ENCODE data around the gene STX2.

STX2 gene

DNA sequence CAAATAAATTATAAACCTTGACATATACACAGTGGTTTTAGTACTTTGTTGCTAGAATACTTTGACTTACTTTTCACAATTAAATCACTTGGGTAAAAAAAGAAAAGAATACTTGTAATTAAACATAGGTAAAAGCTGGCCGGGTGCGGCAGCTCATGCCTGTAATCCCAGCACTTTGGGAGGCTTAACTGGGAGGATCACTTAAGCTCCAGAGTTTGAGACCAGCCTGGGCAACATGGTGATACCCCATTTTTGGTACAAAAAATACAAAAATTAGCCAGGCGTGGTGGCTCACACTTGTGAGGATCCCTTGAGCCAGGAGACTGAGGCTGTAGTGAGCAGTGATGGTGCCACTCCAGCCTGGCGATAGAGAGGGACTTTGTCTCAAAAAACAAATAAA, 7.8 kb downstream of the STX2 start:
- POLR2A ChIA-PET = no interaction called here
- WGBS (ENCODE audit: insufficient coverage) = 100% methylated on average over 4 of the region's 4 CpGs
- H3K27me3 ChIP-seq (replicated peaks in 2 of 5; ENCODE audit: control insufficient read depth in 4 of 5, insufficient read depth in 5 of 5, low read length in 4 of 5) = no peaks in the 10 kb centered on the region
- H3K4me1 ChIP-seq (ENCODE audit: control extremely low read depth in 1 of 4, control insufficient read depth in 4 of 4, insufficient read depth in 4 of 4, low read length in 3 of 4) = peaks cover 0 to 22% (median 9%) of the 10 kb centered on the region in 4 experiments
- no peak overlapping the region for H3K4me3 ChIP-seq (ENCODE audit: control insufficient read depth in 1 of 7, extremely low read depth in 1 of 7, insufficient read depth in 4 of 7, low read depth in 2 of 7, low read length in 6 of 7)
- CTCF ChIA-PET = interaction anchor here (2.1 kb wide), 1 partner anchor 10 kb away, joined by 5 read pairs; no protein-coding TSS in a partner anchor
- no peak for DNase-seq
- H3K9me3 ChIP-seq (ENCODE audit: control extremely low read depth in 1 of 5, control insufficient read depth in 4 of 5, insufficient read depth in 2 of 5, low read depth in 1 of 5, low read length in 4 of 5) = no peaks in the 10 kb centered on the region
- H3K36me3 ChIP-seq (ENCODE audit: control insufficient read depth in 4 of 4, insufficient read depth in 4 of 4, low read length in 3 of 4) = peaks cover 0 to 4% (median 0%) of the 10 kb centered on the region in 4 experiments
- H3K27ac ChIP-seq (ENCODE audit: insufficient read depth in 1 of 2, low read depth in 1 of 2, low read length in 2 of 2, poor library complexity in 1 of 2, severe bottlenecking in 2 of 2) = no peak overlapping the region

DNA sequence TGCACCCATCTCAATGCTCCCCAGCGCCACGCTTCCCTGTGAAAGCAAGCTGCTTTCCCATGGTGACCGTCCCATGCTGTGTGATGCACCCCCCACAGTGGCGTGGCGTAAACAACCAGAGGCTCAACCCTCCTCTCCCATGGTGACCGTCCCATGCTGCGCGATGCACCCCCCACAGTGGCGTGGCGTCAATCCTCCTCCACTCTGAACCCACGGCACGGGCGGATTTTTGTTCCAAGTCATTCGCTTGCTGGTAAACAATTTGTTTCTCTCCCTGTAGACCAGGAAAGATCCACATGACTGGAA, 8.9 kb downstream of the STX2 start:
- no peaks in the 10 kb centered on the region for H3K9me3 ChIP-seq (ENCODE audit: control extremely low read depth in 1 of 5, control insufficient read depth in 4 of 5, insufficient read depth in 2 of 5, low read depth in 1 of 5, low read length in 4 of 5)
- peaks cover 0 to 4% (median 0%) of the 10 kb centered on the region in 4 experiments for H3K36me3 ChIP-seq (ENCODE audit: control insufficient read depth in 4 of 4, insufficient read depth in 4 of 4, low read length in 3 of 4)
- H3K27ac ChIP-seq (ENCODE audit: insufficient read depth in 1 of 2, low read depth in 1 of 2, low read length in 2 of 2, poor library complexity in 1 of 2, severe bottlenecking in 2 of 2) = no peak overlapping the region
- ChIA-PET POLR2A (no interaction called here), CTCF (interaction anchor here (1.6 to 2.1 kb wide), 2 partner anchors 9 to 430 kb away, joined by 5 read pairs; no protein-coding TSS in a partner anchor)
- 93% methylated on average over 14 of the region's 14 CpGs for WGBS (ENCODE audit: insufficient coverage)
- DNase-seq = no peak
- peaks cover 0 to 16% (median 8%) of the 10 kb centered on the region in 4 experiments for H3K4me1 ChIP-seq (ENCODE audit: control extremely low read depth in 1 of 4, control insufficient read depth in 4 of 4, insufficient read depth in 4 of 4, low read length in 3 of 4)
- no peak overlapping the region for H3K4me3 ChIP-seq (ENCODE audit: control insufficient read depth in 1 of 7, extremely low read depth in 1 of 7, insufficient read depth in 4 of 7, low read depth in 2 of 7, low read length in 6 of 7)
- no peaks in the 10 kb centered on the region for H3K27me3 ChIP-seq (replicated peaks in 2 of 5; ENCODE audit: control insufficient read depth in 4 of 5, insufficient read depth in 5 of 5, low read length in 4 of 5)

DNA sequence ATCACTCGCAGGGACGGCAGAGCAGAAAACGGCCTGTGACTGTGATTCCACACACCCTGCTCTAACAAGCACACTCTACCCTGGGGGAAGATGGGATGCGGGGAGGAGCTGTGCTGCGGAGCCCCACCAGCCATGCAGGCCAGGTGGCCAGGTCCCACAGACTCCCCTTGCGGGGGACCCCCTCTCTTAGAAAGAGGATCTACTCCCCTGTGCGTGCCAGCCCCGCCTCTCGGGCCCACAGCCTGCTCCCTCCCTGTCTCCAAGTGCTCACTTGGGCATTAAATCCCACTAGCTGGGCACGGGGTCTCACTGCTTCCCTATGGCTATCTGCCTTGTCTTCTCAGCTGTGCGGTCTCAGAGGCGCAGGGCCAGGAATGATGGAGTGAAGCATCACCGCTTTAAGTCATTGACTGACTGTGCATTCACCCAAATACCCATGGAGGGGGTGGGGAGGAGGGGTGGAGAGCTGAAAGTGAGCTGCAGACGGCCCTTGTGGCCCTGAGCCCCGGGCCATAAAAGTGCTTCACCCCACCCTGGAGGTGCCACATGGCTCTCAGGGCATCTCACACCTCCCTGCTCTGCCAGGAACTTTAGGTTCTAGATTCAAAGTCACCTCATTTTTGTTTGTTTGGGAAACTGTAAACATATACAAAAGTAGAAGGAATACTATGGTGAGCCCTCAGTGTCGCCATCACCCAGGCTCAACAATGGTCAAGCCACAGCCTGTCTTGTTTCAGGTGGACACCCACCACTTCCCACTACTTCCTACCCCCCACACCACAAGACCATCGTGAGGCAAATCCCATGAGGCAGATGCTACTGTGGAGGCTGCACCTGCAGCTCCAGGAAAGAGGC, 9.4 kb downstream of the STX2 start:
- CTCF ChIA-PET = interaction anchor here (0.8 to 2.1 kb wide), 4 partner anchors 9 to 429 kb away, joined by 3 to 5 read pairs (median 4); no protein-coding TSS in a partner anchor
- WGBS (ENCODE audit: insufficient coverage) = 94% methylated on average over 9 of the region's 17 CpGs
- Histone ChIP-seq H3K9me3 (ENCODE audit: control extremely low read depth in 1 of 5, control insufficient read depth in 4 of 5, insufficient read depth in 2 of 5, low read depth in 1 of 5, low read length in 4 of 5) (no peaks in the 10 kb centered on the region), H3K4me1 (ENCODE audit: control extremely low read depth in 1 of 4, control insufficient read depth in 4 of 4, insufficient read depth in 4 of 4, low read length in 3 of 4) (peaks cover 0 to 10% (median 4%) of the 10 kb centered on the region in 4 experiments), H3K36me3 (ENCODE audit: control insufficient read depth in 4 of 4, insufficient read depth in 4 of 4, low read length in 3 of 4) (peaks cover 0 to 4% (median 0%) of the 10 kb centered on the region in 4 experiments), H3K27ac (ENCODE audit: insufficient read depth in 1 of 2, low read depth in 1 of 2, low read length in 2 of 2, poor library complexity in 1 of 2, severe bottlenecking in 2 of 2) (no peak overlapping the region), H3K27me3 (replicated peaks in 2 of 5; ENCODE audit: control insufficient read depth in 4 of 5, insufficient read depth in 5 of 5, low read length in 4 of 5) (no peaks in the 10 kb centered on the region), H3K4me3 (ENCODE audit: control insufficient read depth in 1 of 7, extremely low read depth in 1 of 7, insufficient read depth in 4 of 7, low read depth in 2 of 7, low read length in 6 of 7) (no peak overlapping the region)
- no peak for DNase-seq
- POLR2A ChIA-PET = no interaction called here

DNA sequence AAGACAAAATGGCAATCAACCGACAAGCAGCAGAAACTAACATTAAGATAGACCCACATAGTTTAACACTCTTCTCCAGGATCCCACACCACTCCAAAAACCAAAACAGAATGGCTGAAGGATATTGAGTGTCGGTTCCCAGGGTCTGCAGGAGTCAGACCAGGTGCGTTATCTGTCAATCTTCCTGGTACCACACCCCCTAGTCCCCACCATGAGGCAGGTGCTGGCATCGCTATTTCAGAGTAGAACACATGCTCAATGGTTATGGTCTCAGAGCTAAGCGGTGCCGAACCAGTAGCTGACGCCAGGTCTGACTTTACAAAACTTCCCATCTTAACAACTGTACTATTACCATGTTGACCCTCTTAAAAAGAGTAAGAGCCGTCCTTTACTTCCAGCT, 10.2 kb downstream of the STX2 start:
- no peaks in the 10 kb centered on the region for H3K9me3 ChIP-seq (ENCODE audit: control extremely low read depth in 1 of 5, control insufficient read depth in 4 of 5, insufficient read depth in 2 of 5, low read depth in 1 of 5, low read length in 4 of 5)
- peaks cover 0 to 10% (median 2%) of the 10 kb centered on the region in 4 experiments for H3K4me1 ChIP-seq (ENCODE audit: control extremely low read depth in 1 of 4, control insufficient read depth in 4 of 4, insufficient read depth in 4 of 4, low read length in 3 of 4)
- DNase-seq = no peak
- no peaks in the 10 kb centered on the region for H3K27me3 ChIP-seq (replicated peaks in 2 of 5; ENCODE audit: control insufficient read depth in 4 of 5, insufficient read depth in 5 of 5, low read length in 4 of 5)
- CTCF ChIA-PET = interaction anchor here (0.8 to 1.6 kb wide), 4 partner anchors 9 to 428 kb away, joined by 3 to 7 read pairs (median 4); no protein-coding TSS in a partner anchor
- H3K27ac ChIP-seq (ENCODE audit: insufficient read depth in 1 of 2, low read depth in 1 of 2, low read length in 2 of 2, poor library complexity in 1 of 2, severe bottlenecking in 2 of 2) = no peak overlapping the region
- 94% methylated on average over 7 of the region's 8 CpGs for WGBS (ENCODE audit: insufficient coverage)
- no peak overlapping the region for H3K4me3 ChIP-seq (ENCODE audit: control insufficient read depth in 1 of 7, extremely low read depth in 1 of 7, insufficient read depth in 4 of 7, low read depth in 2 of 7, low read length in 6 of 7)
- POLR2A ChIA-PET = no interaction called here
- H3K36me3 ChIP-seq (ENCODE audit: control insufficient read depth in 4 of 4, insufficient read depth in 4 of 4, low read length in 3 of 4) = peaks cover 0 to 4% (median 0%) of the 10 kb centered on the region in 4 experiments

DNA sequence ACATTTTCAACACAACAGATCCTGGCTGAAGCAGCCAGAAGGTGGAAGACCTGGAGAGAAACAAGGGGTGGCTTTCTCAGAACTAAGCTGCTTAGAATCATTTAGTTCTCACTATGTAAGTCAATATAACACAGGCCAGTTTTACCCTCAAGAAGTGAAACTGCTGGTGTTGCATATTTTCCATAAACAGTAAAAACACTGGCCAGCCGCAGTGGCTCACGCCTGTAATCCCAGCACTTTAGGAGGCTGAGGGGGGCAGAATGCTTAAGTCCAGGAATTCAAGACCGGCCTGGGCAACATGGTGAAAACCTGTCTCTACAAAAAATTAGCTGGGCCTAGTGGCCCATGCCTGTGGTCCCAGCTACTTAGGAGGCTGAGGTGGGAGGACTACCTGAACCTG, 11.6 kb downstream of the STX2 start:
- Histone ChIP-seq H3K27me3 (replicated peaks in 2 of 5; ENCODE audit: control insufficient read depth in 4 of 5, insufficient read depth in 5 of 5, low read length in 4 of 5) (no peaks in the 10 kb centered on the region), H3K27ac (ENCODE audit: insufficient read depth in 1 of 2, low read depth in 1 of 2, low read length in 2 of 2, poor library complexity in 1 of 2, severe bottlenecking in 2 of 2) (no peak overlapping the region), H3K9me3 (ENCODE audit: control extremely low read depth in 1 of 5, control insufficient read depth in 4 of 5, insufficient read depth in 2 of 5, low read depth in 1 of 5, low read length in 4 of 5) (no peaks in the 10 kb centered on the region), H3K4me3 (ENCODE audit: control insufficient read depth in 1 of 7, extremely low read depth in 1 of 7, insufficient read depth in 4 of 7, low read depth in 2 of 7, low read length in 6 of 7) (no peak overlapping the region), H3K36me3 (ENCODE audit: control insufficient read depth in 4 of 4, insufficient read depth in 4 of 4, low read length in 3 of 4) (peaks cover 0 to 4% (median 3%) of the 10 kb centered on the region in 4 experiments), H3K4me1 (ENCODE audit: control extremely low read depth in 1 of 4, control insufficient read depth in 4 of 4, insufficient read depth in 4 of 4, low read length in 3 of 4) (no peaks in the 10 kb centered on the region)
- ChIA-PET CTCF (interaction anchor here (0.9 to 1.3 kb wide), 3 partner anchors 8 to 781 kb away, joined by 3 to 7 read pairs (median 3); no protein-coding TSS in a partner anchor), POLR2A (no interaction called here)
- 100% methylated on average over 3 of the region's 3 CpGs for WGBS (ENCODE audit: insufficient coverage)
- no peak for DNase-seq

DNA sequence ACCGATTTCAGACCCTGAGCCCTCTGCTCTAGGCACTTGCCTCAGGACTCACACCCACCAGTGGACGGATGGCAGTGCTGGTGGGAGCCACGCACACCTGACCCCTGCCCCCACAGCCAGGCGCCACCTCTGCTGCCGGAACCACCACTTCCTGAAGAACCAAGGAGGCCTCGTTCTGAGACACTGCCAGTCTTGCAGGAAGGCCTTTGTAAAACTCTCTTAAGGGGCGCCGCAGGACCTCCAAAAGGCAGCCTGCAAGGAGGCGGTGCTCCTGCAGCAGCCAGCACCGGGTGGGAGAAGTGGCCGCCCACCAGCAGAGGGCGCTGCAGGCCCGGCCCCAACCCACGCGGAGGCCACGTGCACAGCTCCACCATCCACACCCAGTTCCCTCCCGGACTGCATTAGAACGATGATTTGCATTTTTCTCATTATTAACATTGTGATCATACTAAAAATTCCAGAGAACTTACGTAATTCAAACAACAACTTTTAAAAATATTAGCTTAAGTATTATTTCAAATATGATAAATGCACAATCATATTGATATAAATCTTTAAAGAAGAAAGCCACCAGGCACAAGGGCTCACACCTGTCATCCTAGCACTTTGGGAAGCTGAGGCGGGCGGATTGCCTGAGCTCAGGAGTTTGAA, 12.8 kb downstream of the STX2 start:
- POLR2A ChIA-PET = no interaction called here
- no peaks in the 10 kb centered on the region for H3K27me3 ChIP-seq (replicated peaks in 2 of 5; ENCODE audit: control insufficient read depth in 4 of 5, insufficient read depth in 5 of 5, low read length in 4 of 5)
- 77% methylated on average over 17 of the region's 21 CpGs for WGBS (ENCODE audit: insufficient coverage)
- no peak overlapping the region for H3K4me3 ChIP-seq (ENCODE audit: control insufficient read depth in 1 of 7, extremely low read depth in 1 of 7, insufficient read depth in 4 of 7, low read depth in 2 of 7, low read length in 6 of 7)
- H3K27ac ChIP-seq (ENCODE audit: insufficient read depth in 1 of 2, low read depth in 1 of 2, low read length in 2 of 2, poor library complexity in 1 of 2, severe bottlenecking in 2 of 2) = no peak overlapping the region
- CTCF ChIA-PET = interaction anchor here (1.0 to 1.4 kb wide), 4 partner anchors 11 to 70 kb away, joined by 3 to 4 read pairs (median 4); no protein-coding TSS in a partner anchor
- no peaks in the 10 kb centered on the region for H3K4me1 ChIP-seq (ENCODE audit: control extremely low read depth in 1 of 4, control insufficient read depth in 4 of 4, insufficient read depth in 4 of 4, low read length in 3 of 4)
- peak; percentile 42 to 72 (median 65) for DNase-seq
- no peaks in the 10 kb centered on the region for H3K9me3 ChIP-seq (ENCODE audit: control extremely low read depth in 1 of 5, control insufficient read depth in 4 of 5, insufficient read depth in 2 of 5, low read depth in 1 of 5, low read length in 4 of 5)
- H3K36me3 ChIP-seq (ENCODE audit: control insufficient read depth in 4 of 4, insufficient read depth in 4 of 4, low read length in 3 of 4) = peaks cover 0 to 4% (median 3%) of the 10 kb centered on the region in 4 experiments

DNA sequence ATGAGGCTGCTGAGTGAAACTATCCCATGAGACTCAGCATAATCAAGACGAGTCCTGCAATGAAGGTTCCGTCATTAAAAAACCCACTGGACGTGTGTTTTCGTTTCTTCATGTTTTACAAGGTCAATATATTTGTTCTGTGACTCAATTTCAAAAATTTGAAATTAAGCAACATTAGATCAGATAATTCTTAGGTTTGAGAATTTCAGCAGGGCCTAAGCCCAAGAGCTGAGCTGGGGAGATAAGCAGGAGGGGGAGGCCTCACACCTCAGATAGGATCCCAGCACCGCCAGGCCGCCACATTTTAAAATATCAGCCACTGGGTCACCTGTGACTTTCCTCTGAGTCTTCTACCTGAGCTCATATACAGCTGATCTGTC, 13.3 kb downstream of the STX2 start:
- no peaks in the 10 kb centered on the region for H3K9me3 ChIP-seq (ENCODE audit: control extremely low read depth in 1 of 5, control insufficient read depth in 4 of 5, insufficient read depth in 2 of 5, low read depth in 1 of 5, low read length in 4 of 5)
- no peak overlapping the region for H3K27ac ChIP-seq (ENCODE audit: insufficient read depth in 1 of 2, low read depth in 1 of 2, low read length in 2 of 2, poor library complexity in 1 of 2, severe bottlenecking in 2 of 2)
- H3K27me3 ChIP-seq (replicated peaks in 2 of 5; ENCODE audit: control insufficient read depth in 4 of 5, insufficient read depth in 5 of 5, low read length in 4 of 5) = no peaks in the 10 kb centered on the region
- H3K4me3 ChIP-seq (ENCODE audit: control insufficient read depth in 1 of 7, extremely low read depth in 1 of 7, insufficient read depth in 4 of 7, low read depth in 2 of 7, low read length in 6 of 7) = no peak overlapping the region
- peak in 1 of 3 donors; percentile 11 for DNase-seq
- peaks cover 0 to 4% (median 3%) of the 10 kb centered on the region in 4 experiments for H3K36me3 ChIP-seq (ENCODE audit: control insufficient read depth in 4 of 4, insufficient read depth in 4 of 4, low read length in 3 of 4)
- no peaks in the 10 kb centered on the region for H3K4me1 ChIP-seq (ENCODE audit: control extremely low read depth in 1 of 4, control insufficient read depth in 4 of 4, insufficient read depth in 4 of 4, low read length in 3 of 4)
- ChIA-PET CTCF (interaction anchor here (1.0 to 1.4 kb wide), 4 partner anchors 11 to 69 kb away, joined by 3 to 4 read pairs (median 4); no protein-coding TSS in a partner anchor), POLR2A (no interaction called here)
- WGBS (ENCODE audit: insufficient coverage) = 100% methylated on average over 5 of the region's 6 CpGs

Measured in common myeloid progenitor, CD34-positive (primary cell).